Measurements from ENCODE around the gene PLA2G15. TPM values are rescaled to one million over a fixed set of nuclear protein-coding genes. Genes with fewer than 3 reads are reported as not detected.

Gene PLA2G15
- polyA plus RNA-seq, 1 of the 3 experiments (the other 2 are of a cell fraction), result 23.9 TPM

- H3K9ac ChIP-seq, result peak overlapping the region; percentile 33
Observed at GRCh38 chr16:68257906-68258800, 13.0 kb downstream of the PLA2G15 start.

GRCh38 chr16:68259007-68259825 is 14.0 kb downstream of the PLA2G15 start:
- peaks cover 5 to 19% of the 10 kb centered on the region in 2 experiments for H3K36me3 ChIP-seq (replicated peaks in 1 of 2; ENCODE audit: control insufficient read depth in 1 of 2, insufficient read depth in 2 of 2, low read length in 1 of 2)
- WGBS (ENCODE audit: low lambda C conversion rate), result 97% methylated on average over 10 of the region's 27 CpGs
- H2AFZ ChIP-seq (ENCODE audit: low read depth), result no peak overlapping the region
- H3K27me3 ChIP-seq (ENCODE audit: insufficient read depth), result no peaks in the 10 kb centered on the region
- H3K9ac ChIP-seq, result no peak overlapping the region
- no peak for DNase-seq
- no peak overlapping the region for H3K4me2 ChIP-seq
- no peaks in the 10 kb centered on the region for H3K9me3 ChIP-seq
- no peak overlapping the region for H3K4me3 ChIP-seq (ENCODE audit: low read depth in 2 of 2, low read length in 1 of 2)
- H3K9me2 ChIP-seq, result no peaks in the 10 kb centered on the region
- H3K4me1 ChIP-seq (ENCODE audit: control insufficient read depth in 1 of 2, insufficient read depth in 2 of 2, low read depth in 1 of 2, low read length in 1 of 2), result peaks cover 0 to 6% of the 10 kb centered on the region in 2 experiments; a peak in 3 of 4 replicates
- no peak for TF ChIP-seq MEF2A (IDR thresholded peaks at IDR 0.05; ENCODE audit: borderline replicate concordance, low read depth)
- no peak for TF ChIP-seq POLR2AphosphoS5 (IDR thresholded peaks at IDR 0.05; ENCODE audit: low read depth, low read length)
- TF ChIP-seq CHD2 (IDR thresholded peaks at IDR 0.05; ENCODE audit: low read length, partially characterized antibody), result no peak
- no peak for TF ChIP-seq TCF12 (IDR thresholded peaks at IDR 0.05)
- TF ChIP-seq TEAD4 (IDR thresholded peaks at IDR 0.05; ENCODE audit: borderline replicate concordance, insufficient read depth), result no peak
- TF ChIP-seq YY1 (IDR thresholded peaks at IDR 0.05; ENCODE audit: low read depth), result no peak
- TF ChIP-seq USF2 (IDR thresholded peaks at IDR 0.05; ENCODE audit: borderline replicate concordance, low read depth, low read length), result no peak
- TF ChIP-seq RCOR1 (IDR thresholded peaks at IDR 0.05; ENCODE audit: low read length), result no peak
- TF ChIP-seq USF1 (IDR thresholded peaks at IDR 0.05; ENCODE audit: borderline replicate concordance, low read depth), result no peak
- no peak for TF ChIP-seq RFX5 (IDR thresholded peaks at IDR 0.05; ENCODE audit: low read length)
- H3F3A ChIP-seq (replicated peaks; ENCODE audit: insufficient read depth), result peaks cover 22% of the 10 kb centered on the region
- ChIA-PET CTCF (interaction anchor here (0.9 to 13.8 kb wide), 3 partner anchors 11 to 72 kb away, joined by 3 to 355 read pairs (median 80); no protein-coding TSS in a partner anchor), POLR2A (interaction anchor here (0.9 kb wide), 1 partner anchor 15 kb away, joined by 3 read pairs; no protein-coding TSS in a partner anchor)
- H3K27ac ChIP-seq (ENCODE audit: low read depth in 2 of 2, low read length in 1 of 2), result no peak overlapping the region
- no peaks in the 10 kb centered on the region; the same call in 1 of the 2 replicates for H3K79me2 ChIP-seq (ENCODE audit: insufficient read depth)
- H4K20me1 ChIP-seq (ENCODE audit: insufficient read depth), result no peaks in the 10 kb centered on the region

More at GRCh38 chr16:68257906-68258800, 13.0 kb downstream of the PLA2G15 start:
- H3K36me3 ChIP-seq (replicated peaks in 1 of 2; ENCODE audit: control insufficient read depth in 1 of 2, insufficient read depth in 2 of 2, low read length in 1 of 2), result peaks cover 8 to 19% of the 10 kb centered on the region in 2 experiments
- H3K4me1 ChIP-seq (ENCODE audit: control insufficient read depth in 1 of 2, insufficient read depth in 2 of 2, low read depth in 1 of 2, low read length in 1 of 2), result peaks cover 0 to 6% of the 10 kb centered on the region in 2 experiments; a peak in 2 of 4 replicates
- TF ChIP-seq FOXM1 (IDR thresholded peaks at IDR 0.05; ENCODE audit: low read depth) (no peak), MEF2A (IDR thresholded peaks at IDR 0.05; ENCODE audit: borderline replicate concordance, low read depth) (no peak), SMC3 (IDR thresholded peaks at IDR 0.05; ENCODE audit: low read depth, low read length) (no peak), NFIC (IDR thresholded peaks at IDR 0.05; ENCODE audit: borderline replicate concordance) (no peak), MAX (IDR thresholded peaks at IDR 0.05; ENCODE audit: low read depth) (0 out of 2 replicates have a peak, but pooled peaks have one; percentile 22), TCF12 (IDR thresholded peaks at IDR 0.05) (peak; percentile 34; the same call in 1 of the 2 replicates), FOSL2 (IDR thresholded peaks at IDR 0.05; ENCODE audit: borderline replicate concordance, low read depth) (peak; percentile 18; the same call in 1 of the 2 replicates), FOXJ3 (CRISPR knock-in tag; IDR thresholded peaks at IDR 0.05) (no peak), PBX3 (IDR thresholded peaks at IDR 0.05) (peak; percentile 74)
- ChIA-PET CTCF (interaction anchor here (0.9 to 13.8 kb wide), 2 partner anchors 10 to 73 kb away, joined by 3 to 355 read pairs; no protein-coding TSS in a partner anchor), POLR2A (interaction anchor here (0.9 kb wide), 1 partner anchor 14 kb away, joined by 3 read pairs; no protein-coding TSS in a partner anchor)
- no peak for DNase-seq
- no peak overlapping the region for H2AFZ ChIP-seq (ENCODE audit: low read depth)
- WGBS (ENCODE audit: low lambda C conversion rate), result 68% methylated on average over 11 of the region's 13 CpGs
- H3K27me3 ChIP-seq (ENCODE audit: insufficient read depth), result no peaks in the 10 kb centered on the region
- H4K20me1 ChIP-seq (ENCODE audit: insufficient read depth), result no peaks in the 10 kb centered on the region
- H3K79me2 ChIP-seq (ENCODE audit: insufficient read depth), result no peaks in the 10 kb centered on the region; the same call in 1 of the 2 replicates
- no peaks in the 10 kb centered on the region for H3K9me3 ChIP-seq
- peak overlapping the region in 1 of 2 experiments; percentile 55; a peak in 3 of 4 replicates for H3K27ac ChIP-seq (ENCODE audit: low read depth in 2 of 2, low read length in 1 of 2)
- H3F3A ChIP-seq (replicated peaks; ENCODE audit: insufficient read depth), result peaks cover 17% of the 10 kb centered on the region
- no peaks in the 10 kb centered on the region for H3K9me2 ChIP-seq
- H3K4me2 ChIP-seq, result peak overlapping the region; percentile 12; the same call in 1 of the 2 replicates
- no peak overlapping the region for H3K4me3 ChIP-seq (ENCODE audit: low read depth in 2 of 2, low read length in 1 of 2)
